ENCODE results near the gene VEZT.
"Not testable (repeated sequence)": the region's sequence is repeated elsewhere in the genome, so short reads cannot be mapped to it uniquely, and the experiment has no call there.

The VEZT gene

DNA sequence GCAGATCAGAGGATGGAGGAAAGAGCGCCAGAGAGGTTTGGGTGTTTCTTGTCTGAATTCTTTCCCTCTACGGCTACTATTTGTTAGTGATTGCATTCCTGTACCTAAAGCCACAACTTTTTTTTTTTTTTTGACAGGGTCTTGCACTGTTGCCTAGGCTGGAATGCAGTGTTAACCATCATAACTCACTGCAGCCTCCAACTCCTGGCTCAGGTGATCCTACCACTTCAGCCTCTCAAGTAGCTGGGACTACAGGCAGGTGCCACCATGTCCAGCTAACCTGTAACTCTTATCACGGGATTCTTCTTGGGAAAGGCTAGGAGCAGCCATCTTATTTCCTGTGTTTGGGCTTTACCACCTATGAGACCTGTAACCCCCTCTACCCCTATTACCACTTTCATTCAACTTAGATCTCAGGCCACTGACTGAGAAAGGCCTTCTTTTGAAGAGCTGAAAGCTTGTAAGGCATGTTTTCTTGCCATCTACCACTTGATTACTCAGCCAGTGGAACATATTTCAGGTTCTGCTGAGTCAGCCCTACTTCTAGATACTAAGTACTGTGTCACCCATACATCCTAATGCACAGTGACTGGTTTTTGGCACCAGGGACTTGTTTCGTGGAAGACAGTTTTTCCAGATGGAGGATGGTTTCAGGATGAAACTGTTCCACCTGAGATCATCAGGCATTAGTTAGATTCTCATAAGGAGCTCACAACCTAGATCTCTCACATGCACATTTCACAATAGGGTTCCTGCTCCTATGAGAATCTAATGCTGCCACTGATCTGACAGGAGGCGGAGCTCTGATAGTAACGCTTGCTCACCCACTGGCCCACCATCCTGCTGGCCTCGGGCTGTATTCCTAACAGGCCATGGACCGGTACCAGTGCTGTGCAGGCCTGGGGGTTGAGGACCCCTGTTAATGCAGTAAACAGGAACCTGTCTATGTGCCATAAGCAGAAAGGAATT is 6.9 kb downstream of the VEZT start:
- no peak for DNase-seq

DNA sequence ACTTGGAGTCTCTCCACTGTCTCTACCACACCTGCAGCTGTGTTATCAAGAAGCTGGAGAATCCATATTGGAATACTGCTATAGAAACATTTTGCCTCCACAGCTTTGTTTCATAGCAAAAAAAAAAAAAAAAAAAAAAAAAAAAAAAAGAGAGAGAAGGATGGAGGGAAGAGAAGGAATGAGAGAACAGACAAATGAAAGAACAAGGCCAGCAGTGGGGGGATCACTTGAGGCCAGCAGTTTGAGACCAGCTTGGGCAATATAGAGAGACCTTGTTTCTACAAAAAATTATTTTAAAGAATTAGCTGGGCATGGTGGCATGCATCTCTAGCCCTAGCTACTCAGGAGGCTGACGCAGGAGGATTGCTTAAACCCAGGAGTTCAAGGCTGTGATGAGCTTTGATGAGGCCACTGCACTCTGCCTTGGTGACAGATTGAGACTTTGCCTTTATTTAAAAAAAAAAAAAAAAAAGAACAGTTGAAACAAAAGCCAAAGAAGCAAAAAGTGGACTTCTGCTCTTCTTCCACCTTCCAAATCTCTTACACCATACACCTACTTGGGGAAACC is 8.1 kb downstream of the VEZT start:
- no peak for DNase-seq

DNA sequence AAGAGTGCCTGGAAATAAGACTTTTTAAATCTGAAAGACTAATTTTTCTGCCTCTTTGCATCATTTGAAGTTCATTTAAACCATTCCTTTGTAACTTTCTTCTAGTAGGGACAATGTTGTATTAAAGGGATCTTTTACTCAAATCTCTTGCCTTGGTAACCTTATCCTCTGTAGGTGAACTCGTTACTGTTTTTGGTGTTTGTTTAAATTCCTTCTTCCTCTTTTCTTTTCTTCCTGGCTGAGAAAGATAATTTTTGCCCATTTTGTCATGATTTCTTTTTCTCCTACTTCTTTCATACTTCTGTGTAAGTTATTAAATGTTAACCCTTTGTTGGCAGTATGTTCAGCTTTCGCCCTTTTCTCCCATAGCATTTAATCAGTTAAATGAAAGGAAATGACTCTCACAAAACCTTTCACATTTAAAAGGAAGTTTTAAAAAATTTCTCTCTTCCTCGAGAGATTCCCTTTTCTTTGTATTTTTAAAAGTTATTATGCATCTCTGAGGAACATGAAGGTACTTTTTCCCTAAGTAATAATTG is 10.3 kb downstream of the VEZT start:
- DNase-seq, result no peak

DNA sequence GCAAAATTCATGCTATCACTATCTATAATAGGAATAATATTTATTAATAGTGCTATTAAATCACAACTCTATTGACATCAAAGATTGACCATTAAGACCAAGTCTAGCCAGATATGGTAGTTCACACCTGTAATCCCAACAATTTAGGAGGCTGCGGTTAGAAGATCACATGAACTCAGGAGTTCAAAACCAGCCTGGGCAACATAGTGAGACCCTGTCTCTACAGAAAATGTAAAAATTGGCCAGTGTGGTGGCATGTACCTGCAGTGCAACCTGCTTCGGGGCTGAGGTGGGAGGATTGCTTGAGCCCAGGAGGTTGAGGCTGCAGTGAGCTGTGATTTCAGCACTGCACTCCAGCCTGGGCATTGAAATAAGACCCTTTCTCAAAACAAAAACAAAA is 11.0 kb downstream of the VEZT start:
- DNase-seq, result no peak

DNA sequence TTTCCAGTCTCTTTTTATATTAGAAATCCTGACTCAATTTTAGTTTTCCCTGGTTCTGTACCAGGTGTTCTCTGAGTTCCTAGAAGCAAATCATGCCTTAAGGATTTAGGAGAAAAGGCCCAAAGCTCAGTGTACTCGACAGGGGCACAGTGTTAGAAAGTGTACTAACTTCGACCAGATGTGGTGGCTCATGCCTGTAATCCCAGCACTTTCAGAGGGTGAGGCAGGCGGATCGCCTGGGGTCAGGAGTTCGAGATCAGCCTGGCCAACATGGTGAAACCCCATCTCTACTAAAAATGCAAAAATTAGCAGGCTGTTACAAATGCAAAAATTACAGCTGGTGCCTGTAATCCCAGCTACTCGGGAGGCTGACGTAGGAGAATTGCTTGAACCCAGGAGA is 12.0 kb downstream of the VEZT start:
- no peak for DNase-seq

DNA sequence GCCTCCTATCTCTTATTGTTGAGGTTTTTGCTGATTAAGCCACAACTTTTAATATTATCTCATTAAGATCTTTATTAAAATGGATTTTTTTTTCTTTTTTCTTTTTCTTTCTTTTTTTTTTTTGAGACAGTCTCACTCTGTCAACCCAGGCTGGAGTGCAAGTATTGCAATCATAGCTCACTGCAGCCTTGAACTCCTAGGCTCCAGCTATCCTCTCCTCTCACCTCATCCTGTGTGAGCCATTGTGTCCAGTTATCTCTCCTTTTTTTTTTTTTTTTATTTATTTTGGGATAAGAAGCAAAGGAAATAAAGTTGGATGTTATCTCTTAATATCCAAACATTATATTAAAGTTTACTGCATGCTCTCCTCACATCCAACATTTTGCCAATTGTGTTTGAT is 12.7 kb downstream of the VEZT start:
- DNase-seq, result no peak

DNA sequence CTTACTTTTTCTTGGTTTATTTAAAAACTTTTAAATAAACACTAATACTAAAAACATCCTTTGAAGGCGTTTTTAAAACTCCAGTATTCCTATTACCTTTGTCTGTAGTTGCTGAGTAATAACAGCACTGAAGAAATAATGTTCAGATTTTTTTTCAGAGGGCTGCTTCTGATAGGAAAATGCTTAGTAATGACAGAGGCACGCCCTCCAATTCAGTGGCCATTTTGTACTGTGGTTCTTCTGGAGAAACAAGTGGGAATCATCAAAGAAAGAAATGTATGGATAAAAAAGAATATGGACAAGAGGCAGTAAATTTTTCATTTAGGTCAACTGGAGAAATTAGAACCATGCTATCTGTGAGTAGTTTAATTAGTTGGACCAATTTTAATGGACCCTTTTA is 13.6 kb downstream of the VEZT start:
- DNase-seq, result no peak

DNA sequence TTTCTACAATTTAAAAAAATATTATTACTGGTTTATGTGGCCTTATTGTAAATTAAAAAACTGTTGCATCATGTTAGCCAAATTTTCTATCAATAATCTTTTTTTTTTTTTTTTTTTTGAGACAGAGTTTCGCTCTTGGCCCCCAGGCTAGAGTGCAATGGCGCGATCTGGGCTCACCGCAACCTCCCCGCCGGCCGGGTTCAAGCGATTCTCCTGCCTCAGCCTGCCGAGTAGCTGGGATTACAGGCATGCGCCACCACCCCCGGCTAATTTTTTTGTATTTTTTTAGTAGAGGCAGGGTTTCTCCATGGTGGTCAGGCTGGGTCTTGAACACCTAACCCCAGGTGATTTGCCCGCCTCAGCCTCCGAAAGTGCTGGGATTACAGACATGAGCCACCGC is 16.6 kb downstream of the VEZT start:
- not testable (repeated sequence) for DNase-seq

DNA sequence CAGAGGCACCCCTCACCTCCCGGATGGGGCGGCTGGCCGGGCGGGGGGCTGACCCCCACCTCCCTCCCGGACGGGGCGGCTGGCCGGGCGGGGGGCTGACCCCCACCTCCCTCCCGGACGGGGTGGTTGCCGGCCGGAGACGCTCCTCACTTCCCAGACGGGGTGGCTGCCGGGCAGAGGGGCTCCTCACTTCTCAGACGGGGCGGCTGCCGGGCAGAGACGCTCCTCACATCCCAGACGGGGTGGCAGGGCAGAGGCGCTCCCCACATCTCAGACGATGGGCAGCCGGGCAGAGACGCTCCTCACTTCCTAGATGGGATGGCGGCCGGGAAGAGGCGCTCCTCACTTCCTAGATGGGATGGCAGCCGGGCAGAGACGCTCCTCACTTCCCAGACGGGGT is 18.0 kb downstream of the VEZT start:
- not testable (repeated sequence) for DNase-seq

DNA sequence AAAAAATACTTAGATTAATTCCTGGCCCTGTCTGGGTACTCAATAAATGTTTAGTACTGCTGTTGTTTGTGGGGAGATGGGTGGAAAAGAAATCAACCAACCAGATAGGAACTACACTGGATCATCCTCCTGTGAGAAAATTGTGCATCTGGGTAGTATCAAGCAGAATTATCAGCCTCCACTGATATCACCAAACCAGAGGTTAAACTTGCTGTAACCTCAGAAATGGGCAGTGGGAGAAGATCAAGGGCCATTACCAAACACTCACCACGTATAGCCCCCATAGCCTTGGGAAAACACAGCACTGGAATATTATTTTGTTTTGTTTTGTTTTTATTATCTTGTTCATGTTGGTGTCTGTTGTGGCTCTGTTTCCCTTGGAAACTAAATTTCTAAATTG is 19.7 kb downstream of the VEZT start:
- DNase-seq, result no peak

DNA sequence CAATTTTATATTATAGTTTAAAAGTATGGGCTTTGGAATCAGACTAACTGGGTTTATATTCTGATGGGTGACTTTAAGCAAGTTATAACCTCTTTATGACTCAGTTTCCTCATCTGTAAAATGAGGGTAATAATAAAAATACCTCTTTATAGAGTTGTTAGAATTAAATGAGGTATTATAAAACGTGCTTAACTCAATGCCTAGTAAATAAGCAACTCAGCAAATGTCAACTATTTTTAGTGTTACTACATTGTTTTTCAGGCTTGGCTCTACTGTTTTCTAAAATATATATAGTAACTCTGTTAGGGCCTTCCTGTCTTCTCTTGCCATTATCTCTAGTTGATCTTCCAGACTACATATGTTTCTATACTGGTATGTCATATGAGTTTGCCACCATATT is 20.5 kb downstream of the VEZT start:
- DNase-seq, result no peak

DNA sequence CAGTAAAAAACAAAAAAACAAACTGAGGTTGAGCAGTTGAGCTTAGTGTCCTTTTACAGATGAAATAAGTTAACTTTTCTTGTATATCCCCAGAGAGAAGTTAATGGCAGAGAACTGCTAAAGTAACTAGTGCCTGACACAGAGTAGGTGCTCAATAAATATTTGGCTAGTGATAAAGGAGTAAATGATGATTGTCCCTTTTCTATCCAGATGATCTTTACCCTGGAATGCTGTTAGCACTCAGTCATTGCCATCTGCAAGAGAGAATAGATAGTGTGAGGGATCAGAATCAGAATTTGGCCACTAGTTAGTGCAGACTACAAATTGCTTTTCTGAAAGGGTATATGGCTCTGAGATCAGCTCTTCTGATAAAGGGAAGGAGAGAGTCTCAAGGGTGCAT is 21.6 kb downstream of the VEZT start:
- no peak for DNase-seq

DNA sequence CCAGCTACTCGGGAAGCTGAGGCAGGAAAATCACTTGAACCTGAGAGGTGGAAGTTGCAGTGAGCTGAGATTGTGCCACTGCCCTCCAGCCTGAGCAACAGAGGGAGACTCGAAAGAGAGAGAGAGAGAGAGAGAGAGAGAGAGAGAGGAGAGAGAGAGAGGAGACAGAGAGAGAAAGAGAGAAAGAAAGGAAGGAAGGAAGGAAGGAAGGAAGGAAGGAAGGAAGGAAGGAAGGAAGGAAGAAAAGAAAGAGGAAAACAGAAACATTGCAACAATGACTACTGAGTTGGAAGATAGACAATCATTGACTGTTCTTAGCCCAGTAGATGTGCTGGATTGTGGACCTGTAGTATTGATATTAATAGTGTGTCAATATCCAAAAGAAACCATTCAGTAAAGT is 22.2 kb downstream of the VEZT start:
- DNase-seq, result not testable (repeated sequence)

DNA sequence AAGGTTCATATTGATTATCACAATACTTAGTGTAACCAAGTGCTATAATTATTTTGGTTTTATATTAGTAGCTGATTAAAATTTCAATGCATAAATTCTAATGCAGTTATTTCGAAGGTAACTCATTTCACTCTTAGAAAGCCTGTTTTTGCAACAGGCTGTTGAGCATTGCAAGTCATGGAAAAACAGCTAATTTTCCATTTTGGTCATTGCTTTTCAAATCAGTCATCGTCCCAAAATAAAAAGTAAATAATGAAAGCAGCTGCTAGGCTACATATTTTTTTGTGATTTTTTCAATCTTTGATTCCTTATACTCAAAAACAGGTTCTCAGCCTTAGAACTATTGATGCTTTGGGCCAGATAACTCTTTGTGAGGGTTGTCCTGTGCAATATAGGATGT is 22.9 kb downstream of the VEZT start:
- no peak for DNase-seq

DNA sequence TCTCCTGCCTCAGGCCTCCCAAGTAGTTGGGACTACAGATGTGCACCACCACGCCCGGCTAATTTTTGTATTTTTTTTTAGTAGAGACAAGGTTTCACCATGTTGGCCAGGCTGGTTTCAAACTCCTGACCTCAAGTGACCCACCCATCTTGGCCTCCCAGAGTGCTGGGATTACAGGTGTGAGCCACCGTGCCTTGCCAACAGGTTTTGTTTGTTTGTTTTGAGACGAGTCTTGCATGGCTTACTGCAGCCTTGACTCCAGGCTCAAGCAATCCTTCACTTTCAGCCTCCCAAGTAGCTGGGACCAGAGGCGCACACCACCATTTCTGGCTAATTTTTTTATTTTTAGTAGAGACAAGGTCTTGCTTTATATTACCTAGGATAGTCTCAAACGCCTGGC is 23.5 kb downstream of the VEZT start:
- DNase-seq, result not testable (repeated sequence)

DNA sequence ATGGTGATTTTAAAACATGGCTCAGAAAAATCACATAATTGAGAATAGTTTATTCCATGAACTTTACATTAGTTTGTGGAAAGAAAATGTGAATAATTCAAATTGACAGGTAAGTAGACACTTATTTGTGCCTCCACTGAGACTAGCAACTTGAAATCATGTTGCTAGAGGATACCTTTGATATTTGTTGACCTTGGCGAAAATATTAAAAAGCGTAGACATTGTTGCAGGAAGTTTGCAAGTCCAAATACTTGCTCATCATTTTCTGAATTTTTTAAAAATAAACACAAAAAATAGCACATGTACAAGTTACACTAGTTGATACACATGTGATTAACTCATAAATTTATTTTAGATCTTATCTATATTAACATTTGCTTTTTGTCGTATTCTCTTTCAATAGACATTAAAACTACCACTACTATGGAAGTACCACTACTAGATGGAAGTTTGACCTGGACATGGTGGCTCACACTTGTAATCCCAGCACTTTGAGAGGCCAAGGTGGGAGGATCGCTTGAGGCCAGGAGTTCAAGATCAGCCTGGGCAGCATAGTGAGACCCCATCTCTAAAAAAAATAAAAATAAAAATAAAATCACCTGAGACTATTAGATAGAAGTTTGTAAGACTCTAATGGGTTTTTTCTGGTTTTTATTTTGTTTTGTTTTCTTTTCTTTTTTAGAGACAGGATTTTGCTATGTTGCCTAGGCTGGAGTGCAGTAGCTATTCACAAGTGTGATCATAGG is 24.3 kb downstream of the VEZT start:
- DNase-seq, result no peak

DNA sequence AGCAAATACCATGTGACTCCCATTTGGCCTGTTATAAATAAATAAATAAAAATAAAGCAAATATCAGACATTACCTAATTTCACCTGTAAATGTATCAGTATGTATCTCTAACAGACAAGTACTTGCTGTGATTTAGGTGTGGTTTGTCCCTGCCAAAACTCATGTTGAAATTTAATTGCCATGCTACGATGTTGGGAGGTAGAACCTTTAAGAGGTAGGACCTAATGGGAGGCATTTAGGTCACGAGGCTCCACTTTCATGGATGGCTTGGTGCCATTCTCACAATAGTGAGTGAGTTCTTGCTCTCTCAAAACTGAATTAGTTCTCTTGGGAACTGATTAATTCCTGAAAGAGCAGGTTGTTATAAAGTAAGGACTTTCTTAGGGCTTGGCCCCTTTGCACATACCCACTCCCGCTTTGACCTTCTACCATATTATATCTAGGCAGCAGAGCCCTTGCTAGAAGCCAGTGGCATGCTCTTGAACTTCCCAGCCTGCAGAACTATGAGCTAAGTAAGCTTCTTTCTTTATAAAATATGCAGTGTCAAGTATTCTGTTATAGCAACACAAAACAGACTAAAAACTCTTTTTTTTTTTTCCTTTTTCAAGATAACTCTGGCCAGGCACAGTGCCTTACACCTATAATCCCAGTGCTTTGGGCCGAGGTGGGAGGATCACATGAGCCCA is 26.0 kb downstream of the VEZT start:
- no peak for DNase-seq

DNA sequence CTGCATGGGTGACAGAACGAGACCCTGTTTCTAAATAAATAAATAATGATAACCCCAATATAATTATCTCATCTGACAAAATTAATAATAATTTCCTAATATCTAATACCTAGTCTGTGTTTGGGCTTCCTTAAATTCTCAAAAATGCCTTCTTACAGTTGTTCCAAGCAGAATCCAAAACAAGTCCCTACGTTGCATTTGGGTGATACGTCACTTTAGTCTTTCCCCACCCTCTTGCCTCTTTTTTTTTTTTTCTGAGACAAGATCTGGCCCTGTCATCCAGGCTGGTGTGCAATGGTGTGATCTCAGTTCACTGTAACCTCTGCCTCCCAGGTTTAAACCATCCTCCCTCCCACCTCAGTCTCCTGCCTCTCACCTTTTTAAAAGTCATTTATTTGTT is 26.7 kb downstream of the VEZT start:
- no peak for DNase-seq

DNA sequence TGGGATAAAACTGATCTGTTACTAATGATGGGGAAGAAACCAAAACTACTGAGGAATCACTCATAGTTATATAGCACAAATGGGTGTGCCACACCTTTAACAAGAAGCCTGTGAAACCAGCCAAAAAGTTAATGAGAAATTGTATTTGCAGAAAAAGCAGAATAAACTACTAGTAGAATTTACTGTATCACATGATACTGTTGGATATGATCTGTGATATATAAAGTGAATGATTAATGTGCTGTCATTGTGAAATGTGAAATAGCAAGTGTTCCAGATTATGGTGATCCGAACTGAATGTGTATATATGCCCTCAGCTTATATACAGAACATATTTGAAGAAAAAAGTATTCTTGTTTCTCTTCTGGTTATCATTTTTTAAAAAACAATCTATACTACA is 30.5 kb downstream of the VEZT start:
- no peak for DNase-seq

DNA sequence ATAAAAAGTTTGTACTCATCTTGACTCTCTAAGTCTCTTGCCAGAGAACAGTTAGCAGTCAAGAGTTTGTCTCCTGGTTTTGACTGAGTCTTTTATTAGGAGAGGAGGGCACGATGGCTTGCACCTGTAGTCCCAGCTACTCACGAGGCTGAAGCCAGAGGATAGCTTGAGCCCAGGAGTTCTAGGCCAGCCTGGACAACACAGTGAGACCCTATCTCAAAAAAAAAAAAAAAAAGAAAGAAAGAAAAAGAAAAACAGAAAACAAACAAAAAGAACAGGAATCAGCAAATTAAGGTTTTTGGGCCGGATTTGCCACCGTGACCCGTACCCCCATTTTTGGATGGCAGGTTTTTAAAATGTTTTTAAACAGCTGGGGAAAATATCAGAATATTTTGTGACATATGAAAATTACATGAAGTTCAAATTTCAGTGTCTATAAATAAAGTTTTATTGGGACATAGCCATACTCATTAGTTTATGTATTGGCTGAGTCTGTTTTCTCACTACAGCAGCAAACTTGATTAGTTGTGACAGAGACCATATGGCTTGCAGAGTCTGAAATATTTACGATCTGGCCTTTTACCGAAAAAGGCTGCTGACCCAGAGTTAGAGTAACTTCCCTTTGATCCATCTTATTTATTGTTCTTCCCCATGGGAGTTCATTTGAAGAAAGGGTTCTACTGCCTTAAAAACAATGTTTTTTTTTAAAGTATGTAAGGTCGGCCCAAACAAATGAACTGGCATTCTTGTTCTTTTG is 31.2 kb downstream of the VEZT start:
- DNase-seq, result no peak

DNA sequence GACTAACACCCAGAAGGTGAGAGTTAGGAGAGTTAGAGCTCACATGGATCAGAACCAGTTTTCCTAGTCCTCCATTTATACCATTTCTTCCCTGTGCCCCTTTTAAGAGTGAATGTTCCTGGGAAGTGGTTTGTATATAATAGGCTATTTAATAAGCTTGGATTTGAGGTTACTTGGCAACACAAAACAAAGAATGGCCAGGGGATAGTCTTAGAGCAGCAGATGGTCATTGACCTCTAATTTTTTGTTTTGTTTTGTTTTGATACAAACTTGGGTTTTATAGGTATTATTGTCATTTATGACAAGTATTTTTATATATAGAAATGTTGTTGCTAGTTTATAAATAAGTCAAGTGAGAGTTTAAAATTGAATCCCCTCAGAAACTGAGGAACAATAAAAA is 35.8 kb downstream of the VEZT start:
- DNase-seq, result no peak

DNA sequence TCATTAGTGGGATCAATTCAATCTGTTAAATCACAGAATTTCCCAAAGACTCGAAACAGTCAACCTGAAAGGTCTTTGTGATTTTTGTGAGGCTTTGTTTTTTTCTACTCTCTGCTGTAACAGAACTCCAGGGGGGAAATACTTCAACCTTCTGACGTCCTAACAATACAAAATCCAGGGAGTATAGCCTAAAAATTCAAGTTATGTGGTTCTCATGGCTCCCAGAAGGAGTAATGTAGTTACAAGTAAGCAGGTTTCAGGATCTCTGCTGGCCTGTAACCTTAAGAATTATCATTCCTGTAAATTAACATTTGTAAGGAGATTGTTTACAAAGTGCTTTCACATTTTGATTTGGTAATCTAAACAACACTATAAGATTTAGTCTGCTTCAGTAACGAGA is 39.9 kb downstream of the VEZT start:
- no peak for DNase-seq

Data from activated CD4-positive, alpha-beta T cell treated with anti-CD3 and anti-CD28 coated beads, Interleukin-2, amount 50 U/mL, for 48 hours (primary cell).